GM18499 (cell line): Measurements from ENCODE around the gene SLF2.

ENCODE experiments used
- ATAC-seq: cut with Tn5 transposase; IDR thresholded peaks from one replicate; pipeline ENCODE4 v1.9.1; 2021; ENCODE audit warnings: moderate number of reproducible peaks; ENCODE audit not compliant: insufficient read depth, unreplicated experiment

The SLF2 gene

DNA sequence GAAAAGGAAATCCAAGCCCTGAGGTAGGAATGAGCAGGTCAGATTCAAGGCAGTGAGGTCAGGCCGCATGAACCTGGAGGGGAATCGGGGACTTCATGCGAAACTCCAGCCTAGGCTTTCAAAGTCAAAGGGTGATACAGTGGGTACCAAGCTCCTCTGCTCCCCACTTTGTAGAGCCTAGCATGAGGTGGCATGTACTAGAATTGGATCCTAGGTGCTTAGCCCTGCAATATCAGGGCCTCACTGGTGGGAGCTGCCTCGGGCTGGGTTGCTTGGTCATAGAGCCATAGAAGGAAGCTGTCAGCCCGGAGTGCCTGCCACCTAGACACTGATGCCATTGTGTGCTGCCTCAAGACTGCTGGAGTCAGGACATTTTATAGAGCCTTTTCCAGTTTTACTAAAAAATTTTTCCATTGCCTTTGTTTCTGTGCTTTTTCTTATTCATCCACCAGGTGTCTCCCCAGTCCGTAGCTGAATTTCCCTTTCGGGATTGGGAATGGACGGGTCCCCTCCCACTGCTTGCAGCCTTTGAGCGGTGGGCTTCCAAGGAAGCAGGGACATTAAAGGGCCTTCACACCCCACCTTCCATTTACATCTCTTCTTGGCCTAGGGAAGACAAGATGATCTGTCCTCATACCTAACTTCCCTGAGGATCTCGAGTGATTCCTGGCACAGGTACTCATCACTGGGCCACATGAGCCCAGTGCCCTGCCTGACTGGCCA is 81.4 kb downstream of the SLF2 start:
- no peak for ATAC-seq

DNA sequence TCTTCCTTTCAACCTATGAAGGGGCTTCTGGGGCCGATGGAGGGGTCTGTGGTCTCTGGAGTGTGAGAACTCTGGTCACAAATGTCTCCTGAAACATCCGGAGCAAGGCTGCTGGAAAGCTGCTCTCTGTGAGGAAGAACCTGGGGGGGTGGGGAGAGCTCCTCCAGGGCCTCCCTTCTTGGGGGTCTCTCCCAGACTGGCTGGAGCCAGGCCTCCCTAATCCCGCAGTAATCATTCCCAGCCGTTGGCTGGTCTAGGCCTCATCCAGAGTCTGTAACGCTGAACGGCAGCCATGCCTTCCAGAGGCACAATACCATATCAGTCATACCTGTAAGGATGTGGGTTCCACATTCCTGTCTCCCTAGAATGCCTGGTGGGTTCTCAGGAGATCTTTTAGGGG is 82.4 kb downstream of the SLF2 start:
- no peak for ATAC-seq

DNA sequence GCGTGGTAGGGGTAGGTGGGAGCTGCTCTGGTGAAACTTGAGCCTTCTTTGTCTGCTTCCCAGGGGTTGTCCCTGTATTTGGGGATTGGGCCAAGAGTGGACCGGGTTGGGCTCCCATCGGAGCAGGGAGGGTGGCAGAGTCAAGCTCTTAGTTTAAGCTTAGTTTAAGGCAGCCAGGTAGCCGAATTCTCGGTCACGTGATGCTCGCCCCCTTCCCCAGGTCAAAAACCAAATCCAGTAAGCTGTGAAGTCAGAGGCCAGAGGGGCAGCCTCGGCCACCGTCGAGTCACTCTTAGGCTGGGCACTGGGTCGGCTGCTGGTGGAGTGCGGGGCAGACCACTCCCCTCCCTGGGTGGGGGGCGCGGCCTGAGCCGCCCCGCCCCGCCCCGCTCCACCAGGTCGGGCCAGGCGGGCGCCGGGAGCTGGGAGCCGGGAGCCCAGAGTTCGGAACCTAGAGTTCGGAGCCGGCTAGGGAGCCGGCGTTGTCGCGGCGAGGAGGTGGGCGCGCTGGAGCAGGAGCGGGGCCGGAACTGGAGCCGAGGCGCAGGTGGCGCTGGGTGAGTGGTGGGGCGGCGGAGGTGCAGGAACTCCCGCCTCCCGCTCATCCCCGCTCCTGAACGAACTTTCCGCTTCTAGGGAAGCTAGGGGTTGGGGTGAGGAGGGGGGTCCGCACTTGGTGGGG is 84.1 kb downstream of the SLF2 start:
- no peak for ATAC-seq

DNA sequence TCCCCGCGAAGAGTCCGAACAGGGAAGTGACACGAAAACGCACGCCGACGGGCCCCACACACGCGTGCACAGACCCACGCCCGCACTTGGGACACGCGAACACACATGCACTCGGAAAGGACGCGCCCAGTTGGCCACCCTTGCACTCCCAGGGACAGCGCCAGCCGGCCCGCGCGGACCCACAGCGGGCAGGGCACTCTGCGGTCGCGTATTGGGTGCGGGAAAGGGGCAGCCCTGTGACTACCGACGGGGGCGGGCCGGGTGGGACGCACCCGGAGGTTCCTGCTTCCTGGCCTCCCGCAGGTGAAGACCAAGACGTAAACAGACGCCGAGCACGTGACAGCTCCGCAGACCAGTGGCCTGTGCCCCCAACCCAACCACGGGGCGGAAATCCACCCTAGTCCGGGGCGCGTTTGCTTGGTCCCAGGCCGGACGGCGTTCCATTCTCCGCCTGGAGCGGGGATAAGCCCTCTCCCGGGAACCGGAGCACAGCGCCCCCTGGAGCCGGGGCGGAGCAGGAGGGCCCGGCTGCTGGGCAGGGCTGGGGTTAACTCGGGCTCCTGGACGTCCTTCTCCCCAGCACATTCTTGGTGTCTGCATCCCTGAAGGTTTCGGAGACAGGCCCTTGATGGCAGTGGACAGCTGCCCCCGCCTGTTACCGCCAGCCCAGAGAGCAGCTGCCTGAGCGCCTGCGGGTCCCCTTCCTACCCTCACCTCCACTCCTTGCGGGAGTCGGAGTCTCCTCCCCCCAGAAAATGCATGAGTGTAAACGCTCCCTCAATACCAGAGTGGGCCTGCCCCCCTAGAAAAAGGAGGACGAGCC is 84.8 kb downstream of the SLF2 start:
- no peak for ATAC-seq

DNA sequence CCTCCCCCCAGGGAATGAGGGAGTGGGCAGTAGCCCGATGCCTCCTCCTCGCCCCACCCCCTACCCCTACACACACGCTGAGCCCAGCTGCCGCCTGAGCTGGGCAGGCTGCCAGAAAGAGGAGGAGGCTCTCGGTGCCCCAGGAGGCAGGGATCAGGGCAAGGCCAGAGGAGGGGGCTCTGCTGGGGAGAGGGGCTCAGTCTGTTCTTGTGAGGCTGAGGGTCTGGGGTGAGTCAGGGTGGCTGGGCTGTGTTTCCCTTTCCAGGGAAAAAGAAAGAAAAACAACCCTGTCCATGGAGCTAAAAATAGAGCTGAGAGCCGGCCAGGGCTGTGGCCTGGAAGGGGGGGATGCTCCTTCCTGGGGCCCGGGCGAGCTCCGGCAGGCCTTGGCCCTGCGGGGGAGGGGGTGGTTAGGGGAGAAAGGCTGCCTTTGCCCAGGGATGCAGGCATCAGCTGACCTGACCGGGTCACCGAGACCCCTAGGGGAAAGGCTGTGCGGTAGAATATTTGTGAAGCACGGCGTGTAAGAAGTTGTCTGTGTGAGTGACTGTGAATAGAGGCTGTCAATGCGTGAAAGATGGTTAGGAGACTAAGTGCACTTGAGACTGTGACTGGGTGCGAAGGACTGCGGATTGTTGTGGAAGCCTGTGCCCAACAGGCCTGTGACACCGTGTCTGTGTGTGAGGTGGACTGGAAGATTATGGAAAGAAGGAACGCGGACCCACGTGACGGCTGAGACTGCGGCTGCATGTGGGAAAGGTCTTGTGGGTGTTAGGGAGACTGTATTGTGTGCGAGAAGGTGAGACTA is 85.6 kb downstream of the SLF2 start:
- ATAC-seq = no peak

GRCh38 chr10:100998991-100999741 is 86.4 kb downstream of the SLF2 start:
- ATAC-seq = no peak

DNA sequence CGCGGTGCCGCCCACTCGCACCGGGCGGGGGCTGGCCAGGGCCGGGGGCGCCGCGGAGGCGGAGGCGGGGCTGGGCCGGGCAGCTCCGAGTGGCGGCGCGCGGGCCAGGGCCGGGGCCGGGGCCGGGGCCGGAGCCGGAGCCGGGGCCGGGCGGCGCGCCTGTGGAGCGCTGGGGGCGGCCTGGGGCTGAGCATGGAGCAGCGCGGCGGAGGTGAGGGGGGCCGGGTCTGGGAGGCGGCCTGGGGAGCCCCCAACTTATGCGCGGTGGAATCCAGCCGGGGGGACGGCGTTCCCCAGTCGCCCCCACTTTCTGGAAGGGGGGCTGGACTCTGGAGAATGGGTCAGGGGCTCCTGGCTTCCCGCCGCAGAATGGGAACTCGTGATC is 87.0 kb downstream of the SLF2 start, which contains the start of gene LZTS2:
LZTS2 (plus strand) TSS at position 67 of the 385 bp plus-strand sequence. CDS start 2,731 bp downstream, outside the sequence.
- no peak for ATAC-seq

- no peak for ATAC-seq
These were observed 87.6 kb downstream of the SLF2 start for GRCh38 chr10:101000127-101000914.

GRCh38 chr10:101000915-101001658 is 88.3 kb downstream of the SLF2 start:
- no peak for ATAC-seq

- no peak for ATAC-seq
These were observed 88.9 kb downstream of the SLF2 start for GRCh38 chr10:101001659-101002035.

GRCh38 chr10:101002456-101002855 is 89.7 kb downstream of the SLF2 start:
- ATAC-seq = no peak

- ATAC-seq = no peak
These were observed 91.0 kb downstream of the SLF2 start for GRCh38 chr10:101003639-101004206.

- no peak for ATAC-seq
These were observed 92.6 kb downstream of the SLF2 start for GRCh38 chr10:101005361-101005760.

DNA sequence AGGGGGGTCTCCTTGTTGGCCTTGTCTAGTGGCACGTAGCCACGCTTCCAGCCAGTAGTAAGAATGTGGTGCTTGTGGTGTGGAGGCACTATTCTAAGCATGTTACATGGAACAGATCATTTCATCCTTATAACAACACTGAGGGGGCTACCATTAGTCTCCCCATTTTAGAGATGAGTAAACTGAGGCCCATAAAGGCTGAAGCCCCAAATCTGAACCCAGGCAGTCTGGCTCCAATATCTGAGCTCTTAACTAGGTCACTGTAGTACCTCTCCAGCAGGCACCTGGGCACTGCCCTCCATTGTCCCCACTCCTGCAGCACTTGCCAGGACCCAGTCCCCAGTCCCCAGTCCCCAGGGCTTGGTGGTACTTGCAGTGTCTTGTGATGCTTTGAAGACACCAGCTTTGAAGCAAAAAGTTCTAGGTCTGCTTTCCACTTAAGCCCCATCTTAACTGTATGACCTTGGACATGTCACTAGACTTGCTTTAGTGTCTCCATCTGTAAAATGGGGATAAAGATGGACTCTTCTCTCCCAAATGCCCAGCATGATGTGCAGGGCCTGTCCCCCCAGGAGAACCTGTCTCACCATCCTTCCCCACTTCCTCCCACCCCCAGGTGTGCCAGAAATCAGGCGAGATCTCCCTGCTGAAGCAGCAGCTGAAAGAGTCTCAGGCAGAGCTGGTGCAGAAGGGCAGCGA is 93.3 kb downstream of the SLF2 start:
- no peak for ATAC-seq

- no peak for ATAC-seq
These were observed 93.9 kb downstream of the SLF2 start for GRCh38 chr10:101006593-101007098.

GRCh38 chr10:101007099-101007711 is 94.4 kb downstream of the SLF2 start:
- no peak for ATAC-seq
